ENCODE measurements around the gene ABAT.

ABAT gene

GRCh38 chr16:8717892-8718415 lies 43.5 kb downstream of the ABAT start:
- TF ChIP-seq CTCF (IDR thresholded peaks at IDR 0.05; ENCODE audit: low read depth, low read length) = no peak
- DNase-seq (ENCODE audit: extremely low read depth, low read depth) = no peak

- TF ChIP-seq CTCF (IDR thresholded peaks at IDR 0.05; ENCODE audit: low read depth, low read length) = no peak
- no peak for DNase-seq (ENCODE audit: extremely low read depth, low read depth)
Measured at GRCh38 chr16:8718851-8719680, 44.6 kb downstream of the ABAT start.

GRCh38 chr16:8720080-8720966 lies 45.9 kb downstream of the ABAT start:
- no peak for TF ChIP-seq CTCF (IDR thresholded peaks at IDR 0.05; ENCODE audit: low read depth, low read length)

GRCh38 chr16:8720967-8721308 lies 46.5 kb downstream of the ABAT start:
- no peak for TF ChIP-seq CTCF (IDR thresholded peaks at IDR 0.05; ENCODE audit: low read depth, low read length)
- no peak for DNase-seq (ENCODE audit: extremely low read depth, low read depth)

More at GRCh38 chr16:8720080-8720966, 45.9 kb downstream of the ABAT start:
- DNase-seq (ENCODE audit: extremely low read depth, low read depth) = no peak

GRCh38 chr16:8721336-8722024 lies 47.1 kb downstream of the ABAT start:
- no peak for TF ChIP-seq CTCF (IDR thresholded peaks at IDR 0.05; ENCODE audit: low read depth, low read length)
- DNase-seq (ENCODE audit: extremely low read depth, low read depth) = no peak

GRCh38 chr16:8722025-8722348 lies 47.6 kb downstream of the ABAT start:
- no peak for TF ChIP-seq CTCF (IDR thresholded peaks at IDR 0.05; ENCODE audit: low read depth, low read length)
- no peak for DNase-seq (ENCODE audit: extremely low read depth, low read depth)
